AG08395 (cell line): Measurements from ENCODE around the gene GDNF.
"Not testable (repeated sequence)": the region's sequence is repeated elsewhere in the genome, so short reads cannot be mapped to it uniquely, and the experiment has no call there.

Source experiments
- DNase-seq: peaks from one replicate; pipeline ENCODE4 v3.0.0; 2012; ENCODE audit warnings: mixed read lengths, low spot score

Gene GDNF

GRCh38 chr5:37816331-37816730 lies 23.5 kb downstream of the GDNF start:
- peak; percentile 13 for DNase-seq

DNA sequence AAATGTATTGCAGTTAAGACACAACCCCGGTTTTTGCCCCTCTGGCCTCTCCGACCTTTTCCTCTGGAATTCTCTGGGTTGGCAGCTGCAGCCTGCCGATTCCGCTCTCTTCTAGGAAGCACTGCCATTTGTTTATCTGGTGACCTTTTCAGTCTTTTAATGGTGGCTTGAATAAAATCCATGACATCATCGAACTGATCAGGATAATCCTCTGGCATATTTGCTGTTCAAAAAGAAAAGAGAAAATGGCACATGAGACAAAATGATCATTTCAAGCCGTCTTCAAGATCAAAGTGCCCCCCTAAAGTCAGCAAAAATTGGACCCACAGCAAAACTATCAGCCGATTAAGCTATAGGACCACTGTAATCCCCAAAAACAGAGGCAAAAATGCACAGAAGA lies 23.9 kb downstream of the GDNF start:
- DNase-seq, result no peak

DNA sequence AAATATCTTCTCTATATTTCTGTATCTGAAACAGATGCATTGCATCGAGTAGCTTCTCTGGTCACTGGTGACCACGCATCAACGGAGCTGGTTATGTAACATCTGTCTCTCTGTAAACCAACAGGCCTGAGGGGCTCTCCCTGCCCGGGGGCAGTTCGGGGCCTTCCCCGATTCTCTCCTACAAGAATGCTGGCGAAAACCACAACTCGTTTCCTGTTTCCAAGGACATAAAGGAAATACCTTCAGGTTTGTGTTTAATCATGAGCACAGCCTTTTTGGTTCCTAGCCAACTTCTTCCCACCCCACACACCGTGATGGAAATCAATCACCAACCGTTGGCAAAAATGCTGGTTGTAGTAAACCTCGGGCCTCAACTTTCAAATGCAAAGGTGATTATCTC lies 25.1 kb downstream of the GDNF start:
- DNase-seq, result no peak

GRCh38 chr5:37812365-37812764 lies 27.5 kb downstream of the GDNF start:
- peak; percentile 37 for DNase-seq

DNA sequence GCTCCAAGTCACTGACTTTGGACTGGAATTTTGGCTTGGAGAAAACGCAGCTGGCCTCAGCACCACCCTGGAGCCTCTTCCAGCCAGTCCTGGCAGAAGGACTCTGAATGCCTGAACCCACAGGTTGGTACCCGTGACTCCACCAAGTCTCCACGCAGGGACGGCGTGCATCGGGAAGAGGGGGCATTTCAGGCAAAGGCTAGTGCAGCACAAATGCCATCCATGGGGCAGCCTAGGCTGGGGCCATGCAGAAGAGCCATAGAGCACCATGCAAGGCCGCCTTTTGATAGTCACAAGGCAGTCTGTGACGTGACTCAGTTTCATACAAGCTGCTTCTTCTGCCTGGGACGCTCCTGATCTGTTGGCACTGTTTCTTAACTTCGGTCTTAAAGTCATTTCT lies 28.0 kb downstream of the GDNF start:
- no peak for DNase-seq

- DNase-seq, result peak; percentile 62
These were observed 29.5 kb downstream of the GDNF start for GRCh38 chr5:37810311-37810710.

DNA sequence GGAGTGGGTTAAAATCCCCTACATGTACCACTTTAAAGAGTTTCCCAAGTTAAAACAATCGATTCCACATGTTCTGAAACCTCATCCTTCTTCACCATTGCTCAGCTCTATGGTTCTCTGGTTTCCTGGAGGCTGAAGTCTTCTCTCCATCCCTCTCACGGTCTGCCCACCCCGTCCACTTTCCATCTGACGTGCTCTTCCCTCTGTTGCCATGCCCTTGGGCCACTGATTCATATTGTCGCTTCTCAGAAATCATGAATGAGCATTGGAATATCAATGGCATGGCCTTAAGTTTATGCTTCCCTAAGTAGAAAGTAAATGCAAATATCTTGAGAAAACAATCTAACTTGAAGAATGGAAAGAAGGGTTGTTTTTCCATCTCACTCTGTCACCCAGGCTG lies 30.9 kb downstream of the GDNF start:
- no peak for DNase-seq

GRCh38 chr5:37807621-37808301 lies 32.1 kb downstream of the GDNF start:
- DNase-seq, result no peak

DNA sequence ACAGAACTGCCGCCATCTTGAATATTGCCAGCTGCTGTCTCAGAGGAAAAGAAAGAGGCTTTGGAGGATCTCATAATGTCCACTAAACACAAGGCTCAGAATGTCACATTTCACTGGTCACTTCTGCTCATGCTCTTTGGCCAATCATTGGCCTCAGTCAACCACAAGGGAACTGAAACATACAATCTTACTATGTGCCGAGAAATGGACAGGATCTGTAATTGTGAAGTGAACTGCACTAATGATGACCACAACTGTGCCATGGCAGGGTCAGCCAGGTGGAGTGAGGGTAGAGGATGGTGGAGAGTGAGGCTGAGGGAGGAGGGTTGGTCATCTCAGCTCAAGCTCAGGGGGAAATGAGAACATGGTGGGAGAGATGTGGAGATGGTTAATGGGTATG lies 32.8 kb downstream of the GDNF start:
- no peak for DNase-seq

- DNase-seq, result no peak
These were observed 33.4 kb downstream of the GDNF start for GRCh38 chr5:37806476-37806875.

- DNase-seq, result no peak
These were observed 33.8 kb downstream of the GDNF start for GRCh38 chr5:37806016-37806415.

DNA sequence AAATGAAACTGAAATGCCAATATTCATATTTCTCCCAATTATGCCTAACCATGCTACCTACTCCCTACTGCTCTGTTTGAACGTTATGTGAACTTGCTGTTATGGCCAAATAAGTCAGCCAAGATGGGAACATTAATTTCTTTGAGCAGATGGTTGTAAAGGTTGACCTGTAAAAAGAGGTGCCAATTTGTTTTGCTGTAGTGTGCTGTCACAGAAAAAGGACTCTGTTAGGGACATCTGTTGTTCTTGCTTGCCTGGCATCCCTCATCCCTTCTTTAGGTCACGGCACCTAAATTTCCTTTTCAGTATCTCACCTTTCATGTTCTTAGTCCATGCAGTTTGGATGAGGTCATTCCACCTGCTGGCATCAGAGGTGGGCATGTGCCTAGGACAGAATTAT lies 35.4 kb downstream of the GDNF start:
- DNase-seq, result no peak

GRCh38 chr5:37803487-37803886 lies 36.4 kb downstream of the GDNF start:
- no peak for DNase-seq

DNA sequence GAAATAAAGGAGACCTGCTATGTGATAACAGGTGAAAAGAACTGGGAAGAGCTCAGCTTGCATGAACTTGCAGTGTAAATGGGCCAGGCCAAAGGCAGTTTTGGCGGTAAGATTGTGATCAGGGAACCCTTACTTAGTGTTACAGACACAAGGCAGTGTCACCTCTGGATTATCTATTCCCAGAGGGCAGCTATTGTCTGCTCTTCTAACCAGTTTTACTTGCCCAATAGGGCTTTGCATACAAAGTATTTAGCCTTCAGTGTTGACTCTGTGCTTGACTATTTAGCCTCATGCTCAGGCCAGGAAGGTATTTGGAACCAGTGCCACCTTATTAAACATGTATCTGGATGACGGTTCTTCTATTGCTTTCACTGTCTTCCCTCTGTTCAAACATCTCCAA lies 38.3 kb downstream of the GDNF start:
- DNase-seq, result no peak

- DNase-seq, result no peak
These were observed 39.9 kb downstream of the GDNF start for GRCh38 chr5:37799865-37800421.

DNA sequence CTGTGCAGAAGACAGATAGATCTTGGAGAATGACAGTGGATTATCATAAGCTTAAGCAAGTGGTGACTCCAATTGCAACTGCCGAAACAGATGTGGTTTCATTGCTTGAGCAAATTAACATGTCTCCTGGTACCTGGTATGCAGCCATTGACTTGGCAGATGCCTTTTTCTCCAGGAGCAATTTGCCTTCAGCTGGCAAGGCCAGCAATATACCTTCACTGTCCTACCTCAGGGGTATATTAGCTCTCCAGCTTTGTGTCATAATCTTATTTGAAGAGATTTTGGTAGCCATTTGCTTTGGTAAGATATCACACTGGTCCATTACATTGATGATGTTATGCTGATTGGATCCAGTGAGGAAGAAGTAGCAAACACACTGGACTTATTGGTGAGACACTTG lies 43.4 kb downstream of the GDNF start:
- DNase-seq, result not testable (repeated sequence)

DNA sequence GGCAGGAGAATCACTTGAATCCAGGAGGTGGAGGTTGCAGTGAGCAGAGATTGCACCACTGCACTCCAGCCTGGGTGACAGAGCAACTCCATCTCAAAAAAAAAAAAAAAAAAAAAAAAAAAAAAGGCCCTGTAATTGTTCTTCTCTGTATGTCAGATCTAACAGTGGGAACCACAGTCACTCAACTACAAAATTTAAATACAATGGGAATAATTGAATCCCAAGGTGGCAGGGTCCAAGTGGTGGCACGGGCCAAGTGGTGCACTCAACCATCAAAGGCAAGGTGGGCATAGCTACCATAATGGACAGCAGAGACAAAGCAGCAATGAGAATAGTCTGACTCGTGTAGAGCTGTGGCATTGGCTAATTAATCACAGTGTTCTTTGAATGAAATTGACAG lies 44.5 kb downstream of the GDNF start:
- DNase-seq, result not testable (repeated sequence)

DNA sequence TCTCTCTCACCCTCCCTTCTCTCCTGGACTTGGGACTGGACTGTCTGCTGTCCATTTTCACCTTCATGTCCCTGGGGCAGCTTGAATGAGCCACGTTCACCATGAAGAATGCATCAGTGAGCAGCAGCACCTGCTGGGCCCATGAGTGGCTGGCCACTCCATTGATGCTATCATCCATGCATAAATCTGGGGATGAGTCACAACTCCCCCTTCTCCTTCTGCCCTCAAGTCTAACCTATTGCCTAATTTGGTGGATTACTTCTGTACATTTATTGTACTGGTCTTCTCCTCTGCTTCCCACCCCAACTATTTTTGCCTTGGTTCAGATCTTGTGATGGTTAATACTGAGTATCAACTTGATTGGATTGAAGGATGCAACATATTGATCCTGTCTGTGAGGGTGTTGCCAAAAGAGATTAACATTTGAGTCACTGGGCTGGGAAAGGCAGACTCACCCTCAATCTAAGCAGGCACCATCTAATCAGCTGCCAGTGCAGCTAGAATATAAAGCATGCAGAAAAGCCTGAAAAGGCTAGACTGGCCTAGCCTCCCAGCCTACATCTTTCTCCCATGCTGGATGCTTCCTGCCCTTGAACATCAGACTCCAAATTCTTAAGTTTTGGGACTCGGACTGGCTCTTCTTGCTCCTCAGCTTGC lies 46.7 kb downstream of the GDNF start:
- DNase-seq, result peak; percentile 66

- DNase-seq, result no peak
These were observed 48.5 kb downstream of the GDNF start for GRCh38 chr5:37791321-37791720.

- DNase-seq, result peak; percentile 59
These were observed 49.9 kb downstream of the GDNF start for GRCh38 chr5:37789991-37790390.

DNA sequence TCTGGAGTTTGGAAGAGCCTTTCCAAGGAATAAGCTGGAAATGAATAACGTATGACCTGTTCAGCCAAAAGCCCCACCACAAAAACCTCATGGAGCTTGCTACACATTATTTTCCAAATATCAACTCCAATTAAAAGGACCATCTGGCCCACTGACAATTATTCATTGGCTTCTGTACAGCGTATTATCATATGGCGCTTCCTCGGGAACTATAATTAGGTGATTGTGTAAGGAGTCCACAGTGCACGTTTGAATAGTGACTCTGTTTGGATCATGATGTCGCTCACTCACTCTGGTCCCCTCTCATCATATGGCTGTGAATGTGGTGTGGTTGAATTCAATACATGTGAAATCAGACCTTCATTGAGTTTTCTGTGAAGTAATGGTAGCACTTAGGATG lies 52.1 kb downstream of the GDNF start:
- DNase-seq, result no peak

DNA sequence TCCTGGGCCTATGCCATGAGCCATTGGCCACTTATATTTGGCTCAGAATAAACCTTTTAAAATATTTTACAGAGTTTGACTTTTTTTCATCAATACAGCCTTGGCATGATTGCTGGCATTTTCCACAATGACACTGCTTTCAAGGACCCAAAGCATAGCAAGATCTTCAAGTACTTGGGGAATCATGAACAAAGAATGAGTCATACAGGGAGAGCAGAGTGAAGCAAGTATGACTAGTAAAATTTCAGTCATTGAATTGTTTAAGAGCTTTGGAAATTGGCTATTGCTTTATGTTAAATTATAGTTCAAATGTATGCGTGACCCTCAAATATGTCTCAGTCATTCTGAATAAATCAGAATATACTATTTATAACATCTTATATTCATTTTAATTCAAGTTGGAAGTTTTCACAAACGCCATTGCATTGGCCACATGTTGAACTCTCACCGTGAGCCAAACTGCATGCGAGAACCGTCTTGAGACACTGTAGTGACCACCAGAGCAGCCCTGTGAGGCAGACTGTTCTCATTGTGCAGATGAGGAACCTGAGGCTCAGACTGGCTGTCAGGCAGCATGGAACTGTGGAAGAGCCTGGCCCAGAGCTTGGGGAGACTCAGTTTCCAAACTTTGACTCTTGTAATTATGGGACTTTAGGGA lies 52.9 kb downstream of the GDNF start:
- peak; percentile 85 for DNase-seq

DNA sequence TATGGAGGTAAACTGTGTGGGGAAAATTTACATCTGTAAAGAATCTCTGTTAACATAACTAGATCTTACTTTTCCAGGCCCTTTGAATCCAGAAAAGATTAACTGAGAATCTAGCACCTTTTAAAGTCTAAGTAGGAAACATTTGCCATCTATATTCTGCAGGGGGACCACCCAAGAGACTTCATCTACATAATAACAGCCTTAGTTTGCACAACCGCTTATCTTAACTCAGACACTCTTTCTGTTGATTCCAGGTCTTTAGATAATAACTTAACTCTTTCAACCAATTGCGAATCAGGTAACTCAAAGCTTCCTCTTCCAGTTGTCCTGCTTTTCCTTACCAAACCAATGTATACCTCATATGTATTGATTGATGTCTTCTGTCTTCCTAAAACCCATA lies 53.4 kb downstream of the GDNF start:
- no peak for DNase-seq
